Measurements from ENCODE around the gene DCP2.
A peak's percentile ranks its signal among the peaks of the same experiment; 100 is the strongest.

Gene DCP2

DNA sequence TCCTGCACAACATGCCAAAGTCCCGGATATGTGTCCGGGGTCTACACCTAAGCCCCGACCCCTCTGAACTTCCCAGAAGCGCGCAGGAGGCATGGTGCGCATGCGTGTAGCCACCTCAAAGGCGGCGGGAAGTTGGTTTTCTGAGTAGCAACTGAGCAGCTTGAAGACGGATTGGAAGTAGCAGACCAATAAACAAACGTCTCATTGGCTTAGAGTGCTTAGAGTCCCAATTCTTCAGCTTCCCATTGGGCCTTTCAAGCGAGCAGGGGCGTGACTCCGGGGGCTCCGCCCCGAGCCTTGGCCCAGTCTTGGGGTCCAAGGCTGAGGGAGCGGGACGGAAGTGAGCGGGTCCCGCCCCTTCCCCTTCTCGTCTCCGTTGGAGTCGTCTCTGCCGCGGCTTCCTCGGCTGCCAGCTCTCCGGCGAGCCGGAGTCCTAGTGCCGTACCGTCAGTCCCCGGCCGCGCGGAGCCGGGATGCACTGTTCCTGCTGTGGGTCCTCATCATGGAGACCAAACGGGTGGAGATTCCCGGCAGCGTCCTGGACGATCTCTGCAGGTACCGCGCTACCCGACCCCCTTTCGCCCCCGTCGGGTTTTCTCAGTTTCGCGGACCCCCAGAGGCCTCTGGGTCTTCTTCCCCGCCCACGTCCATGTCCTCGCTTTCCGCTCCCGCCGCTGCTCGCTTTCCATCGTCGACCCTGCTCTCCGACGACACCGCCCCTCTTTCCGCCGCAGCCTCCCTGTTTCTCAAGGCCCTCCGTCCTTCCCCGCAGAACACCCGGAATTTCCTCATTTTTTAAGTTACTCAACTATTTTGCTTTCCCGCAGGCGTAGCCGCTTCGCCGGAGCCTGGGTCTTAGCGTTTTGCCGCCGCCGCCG, at the start of gene DCP2:
Gene DCP2 (plus strand): TSS at position 367 of the 878 bp plus-strand sequence. CDS start 136 bp downstream, at position 503.
- FAIRE-seq (peak; percentile 95), DNase-seq (ENCODE audit: insufficient read length, low spot score) (peak; percentile 86)
- TF ChIP-seq POLR2A (IDR thresholded peaks at IDR 0.05; ENCODE audit: low read depth, low read length), result peak; percentile 92

DNA sequence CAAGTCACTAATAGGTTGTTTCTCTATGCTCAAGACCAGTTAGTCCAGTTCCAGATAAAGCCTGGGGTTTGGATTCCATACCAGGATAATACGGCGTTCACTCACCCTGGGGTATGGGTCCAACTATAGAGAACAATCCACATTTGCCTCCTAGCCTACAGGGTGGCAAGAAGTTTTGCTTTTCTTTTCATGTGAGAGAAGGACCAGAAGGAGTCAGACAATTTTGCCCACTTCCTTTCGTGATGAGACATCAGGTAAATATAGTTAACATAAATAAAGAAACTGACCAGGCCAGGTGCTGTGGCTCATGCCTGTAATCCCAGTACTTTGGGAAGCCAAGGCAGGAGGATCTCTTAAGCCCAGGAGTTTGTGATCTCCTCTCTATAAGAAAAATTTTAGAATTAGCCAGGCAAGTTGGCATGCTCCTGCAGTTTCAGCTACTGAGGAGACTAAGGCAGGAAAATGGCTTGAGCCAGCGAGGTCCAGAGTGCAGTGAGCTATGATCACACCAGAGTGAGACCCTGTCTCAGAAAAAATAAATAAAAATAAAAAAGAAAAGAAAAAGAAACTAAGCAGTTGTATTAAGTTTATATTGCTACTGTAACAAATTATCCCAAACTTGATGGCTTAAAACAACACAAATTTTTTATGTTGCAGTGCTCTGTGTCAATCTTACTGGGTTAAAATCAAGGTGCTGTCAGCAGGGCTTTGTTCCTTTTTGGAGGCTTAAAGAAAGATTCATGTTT, 47.1 kb upstream of the DCP2 start:
- no peak for TF ChIP-seq POLR2A (IDR thresholded peaks at IDR 0.05; ENCODE audit: low read depth, low read length)
- no peak for DNase-seq (ENCODE audit: insufficient read length, low spot score)
- FAIRE-seq, result no peak

DNA sequence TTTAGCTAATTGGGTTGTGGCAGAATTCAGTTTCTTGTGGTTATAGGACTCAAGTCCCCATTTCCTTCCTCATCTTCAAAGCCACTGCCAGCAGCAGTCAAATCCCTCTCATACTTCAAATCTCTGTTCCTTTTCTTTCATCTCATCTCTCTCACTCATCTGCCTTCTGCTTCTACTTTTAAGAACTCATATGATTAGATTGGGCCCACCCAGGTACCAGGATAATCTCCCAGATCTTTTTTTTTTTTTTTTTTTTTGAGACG, 46.6 kb upstream of the DCP2 start:
- no peak for DNase-seq (ENCODE audit: insufficient read length, low spot score)
- no peak for FAIRE-seq
- no peak for TF ChIP-seq POLR2A (IDR thresholded peaks at IDR 0.05; ENCODE audit: low read depth, low read length)

DNA sequence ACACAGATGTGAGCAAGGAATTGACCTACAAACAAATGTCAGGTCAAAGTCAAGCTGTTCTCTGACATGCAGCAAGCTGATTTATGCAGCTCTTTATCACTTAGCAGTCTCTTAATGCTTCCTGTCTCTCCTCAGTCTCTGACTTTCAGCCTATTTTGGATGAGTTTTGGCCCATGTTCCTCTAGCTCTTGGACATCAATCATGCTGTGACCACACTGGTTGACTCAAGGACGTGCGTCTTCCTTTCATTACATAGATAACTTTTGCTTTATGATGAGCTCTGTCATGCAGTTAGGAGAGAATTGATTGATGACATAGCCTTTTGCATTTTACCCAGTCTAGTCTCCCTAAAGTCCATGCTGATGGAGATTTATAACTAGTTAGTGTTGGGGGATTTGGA, 45.1 kb upstream of the DCP2 start:
- no peak for DNase-seq (ENCODE audit: insufficient read length, low spot score)
- TF ChIP-seq POLR2A (IDR thresholded peaks at IDR 0.05; ENCODE audit: low read depth, low read length), result no peak
- FAIRE-seq, result peak; percentile 78

DNA sequence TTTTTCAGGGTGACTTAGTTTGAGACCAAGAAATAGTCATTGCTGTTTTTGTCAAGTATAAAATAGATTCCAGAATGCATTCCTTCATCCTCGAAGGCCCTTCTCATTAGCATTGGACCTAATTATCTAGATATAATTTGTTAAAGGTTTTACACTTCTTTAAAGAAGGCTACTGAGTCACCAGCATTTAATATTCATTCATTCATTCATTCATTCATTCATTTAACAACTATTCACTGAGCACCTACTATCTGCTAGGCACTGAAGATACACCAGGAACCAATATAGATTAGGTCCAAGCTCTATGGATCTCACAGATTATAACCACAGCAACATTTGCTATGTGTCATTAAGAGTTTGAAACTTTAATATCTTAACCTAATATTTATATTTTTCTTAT, 43.5 kb upstream of the DCP2 start:
- no peak for TF ChIP-seq POLR2A (IDR thresholded peaks at IDR 0.05; ENCODE audit: low read depth, low read length)
- FAIRE-seq (no peak), DNase-seq (ENCODE audit: insufficient read length, low spot score) (no peak)

DNA sequence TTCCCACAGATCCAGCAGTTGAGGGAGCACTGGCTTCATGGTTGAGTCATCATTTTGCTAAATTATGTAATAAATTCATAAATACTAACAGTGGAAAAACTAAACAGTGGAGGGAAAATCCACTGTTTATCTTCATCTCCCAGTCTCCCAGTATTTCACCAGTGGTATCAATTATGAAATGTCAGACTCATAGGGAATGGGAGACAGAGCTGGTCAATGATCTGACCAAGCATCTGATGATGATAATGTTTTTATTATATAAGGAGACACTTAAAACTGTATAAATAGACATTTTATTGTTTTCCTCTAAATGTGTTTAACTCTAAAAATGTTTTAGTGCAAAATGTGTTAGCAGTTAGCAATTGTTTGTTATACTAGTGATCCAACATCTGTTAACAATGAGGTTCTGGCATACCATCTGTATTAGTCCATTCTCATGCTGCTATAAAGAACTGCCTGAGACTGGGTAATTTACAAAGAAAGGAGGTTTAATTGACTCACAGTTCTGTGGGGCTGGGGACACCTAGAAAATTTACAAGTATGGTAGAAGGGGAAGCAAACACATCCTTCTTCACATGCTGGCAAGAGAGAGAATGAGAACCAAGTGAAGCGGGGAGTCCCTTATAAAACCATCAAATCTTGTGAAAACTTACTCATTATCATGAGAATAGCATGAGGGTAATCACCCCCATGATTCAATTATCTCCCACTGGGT, 42.8 kb upstream of the DCP2 start:
- TF ChIP-seq POLR2A (IDR thresholded peaks at IDR 0.05; ENCODE audit: low read depth, low read length), result no peak
- FAIRE-seq (no peak), DNase-seq (ENCODE audit: insufficient read length, low spot score) (no peak)

DNA sequence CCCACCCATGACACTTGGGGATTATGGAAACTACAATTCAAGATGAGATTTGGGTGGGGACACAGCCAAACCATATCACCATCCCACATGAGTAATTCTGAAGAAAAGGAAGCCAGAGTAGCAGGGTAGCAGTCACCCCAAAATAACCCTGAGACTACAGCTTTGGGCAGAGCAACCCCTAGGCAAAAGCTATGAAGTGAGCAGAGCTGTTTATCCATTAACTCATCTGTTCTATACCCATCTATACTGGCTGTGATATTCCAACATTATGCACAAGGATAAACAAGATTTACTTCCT, 42.3 kb upstream of the DCP2 start:
- TF ChIP-seq POLR2A (IDR thresholded peaks at IDR 0.05; ENCODE audit: low read depth, low read length), result no peak
- FAIRE-seq (no peak), DNase-seq (ENCODE audit: insufficient read length, low spot score) (no peak)

DNA sequence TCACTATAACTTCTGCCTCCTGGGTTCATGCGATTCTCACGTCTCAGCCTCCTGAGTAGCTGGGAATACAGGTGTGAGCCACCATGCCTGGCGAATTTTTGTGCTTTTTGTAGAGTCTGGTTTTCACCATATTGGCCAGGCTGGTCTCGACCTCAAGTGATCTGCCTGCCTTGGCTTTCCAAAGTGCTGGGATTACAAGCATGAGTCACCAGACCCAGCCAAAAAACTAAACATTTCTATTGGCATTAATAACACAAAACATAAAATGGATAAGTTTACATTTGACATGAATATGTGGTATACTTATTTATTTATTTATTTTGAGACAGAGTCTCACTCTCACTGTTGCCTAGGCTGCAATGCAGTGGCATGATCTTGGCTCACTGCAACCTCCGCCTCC, 40.9 kb upstream of the DCP2 start:
- DNase-seq (ENCODE audit: insufficient read length, low spot score) (no peak), FAIRE-seq (no peak)
- no peak for TF ChIP-seq POLR2A (IDR thresholded peaks at IDR 0.05; ENCODE audit: low read depth, low read length)

DNA sequence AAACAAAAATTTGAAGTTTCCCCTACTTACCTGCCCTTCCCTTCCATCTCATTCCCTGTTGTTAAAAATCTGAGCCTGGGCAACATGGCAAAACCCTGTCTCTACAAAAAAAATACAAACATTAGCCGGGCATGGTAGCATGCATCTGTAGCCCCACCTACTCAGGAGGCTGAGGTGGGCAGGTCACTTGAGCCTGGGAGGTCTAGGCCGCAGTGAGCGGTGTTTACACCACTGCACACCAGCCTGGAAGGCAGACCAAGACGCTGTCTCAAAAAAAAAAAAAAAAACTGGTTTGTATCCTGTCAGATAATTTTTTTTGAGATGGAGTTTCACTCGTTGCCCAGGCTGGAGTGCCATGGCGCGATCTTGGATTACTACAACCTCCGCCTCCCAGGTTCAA, 38.3 kb upstream of the DCP2 start:
- DNase-seq (ENCODE audit: insufficient read length, low spot score) (no peak), FAIRE-seq (no peak)
- TF ChIP-seq POLR2A (IDR thresholded peaks at IDR 0.05; ENCODE audit: low read depth, low read length), result no peak

DNA sequence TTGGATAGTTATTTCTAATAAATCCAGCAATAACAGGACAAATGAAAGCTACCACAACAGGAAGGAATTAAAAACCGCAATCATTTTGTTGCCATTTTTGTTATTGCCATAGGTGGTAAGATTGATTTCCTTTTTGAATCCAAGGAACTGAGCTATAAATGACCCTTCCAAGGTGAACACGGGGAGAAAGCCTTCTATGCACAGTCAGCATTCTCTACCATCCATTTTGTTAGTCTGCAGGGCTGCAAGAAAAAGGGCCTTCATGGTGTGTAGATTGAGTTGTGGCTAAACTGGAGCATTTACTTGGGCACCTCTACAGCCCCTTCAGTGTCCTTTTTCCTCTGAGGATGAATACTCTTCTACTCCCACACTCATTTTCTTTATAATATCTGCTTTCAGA, 35.9 kb upstream of the DCP2 start:
- DNase-seq (ENCODE audit: insufficient read length, low spot score) (no peak), FAIRE-seq (no peak)
- TF ChIP-seq POLR2A (IDR thresholded peaks at IDR 0.05; ENCODE audit: low read depth, low read length), result no peak

DNA sequence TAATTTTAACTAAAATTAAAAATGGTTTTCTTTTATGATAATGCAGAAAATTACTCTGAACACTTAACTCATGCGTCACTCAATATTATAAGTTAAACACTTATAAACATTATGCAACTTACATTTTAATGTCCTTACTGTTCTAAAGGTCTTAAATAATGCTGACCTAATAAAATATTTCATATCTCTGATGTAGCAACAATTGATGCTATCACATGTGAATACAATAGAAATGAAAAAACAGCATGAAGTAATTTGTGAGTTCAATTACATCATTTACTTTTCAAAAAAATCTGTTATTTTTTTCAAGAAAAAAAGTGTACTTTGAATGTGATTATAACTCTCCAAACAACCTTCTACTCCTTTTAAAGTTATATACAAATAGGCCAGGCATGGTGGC, 28.1 kb upstream of the DCP2 start:
- no peak for TF ChIP-seq POLR2A (IDR thresholded peaks at IDR 0.05; ENCODE audit: low read depth, low read length)
- no peak for FAIRE-seq
- DNase-seq (ENCODE audit: insufficient read length, low spot score), result no peak

DNA sequence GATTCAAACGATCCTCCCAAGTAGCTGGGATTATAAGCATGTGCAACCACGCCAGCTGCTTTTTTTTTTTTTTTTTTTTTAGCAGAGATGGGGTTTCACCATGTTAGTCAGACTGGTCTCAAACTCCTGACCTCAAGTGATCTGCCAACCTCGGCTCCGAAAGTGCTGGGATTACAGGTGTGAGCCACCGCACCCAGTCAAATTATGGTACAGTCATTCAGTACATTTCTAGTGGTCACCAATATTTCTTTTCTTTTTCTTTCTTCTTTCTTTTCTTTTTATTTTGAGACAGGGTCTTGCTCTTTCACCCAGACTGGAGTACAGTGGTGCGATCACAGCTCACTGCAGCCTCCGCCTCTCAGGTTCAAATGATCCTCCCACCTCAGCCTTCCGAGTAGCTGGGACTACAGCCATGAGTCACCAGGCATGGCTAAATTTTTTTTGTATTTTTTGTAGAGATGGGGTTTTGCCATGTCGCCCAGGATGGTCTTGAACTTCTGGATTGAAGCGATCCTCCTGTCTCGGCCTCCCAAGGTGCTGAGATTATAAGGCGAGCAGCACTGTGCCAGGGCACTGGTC, 25.4 kb upstream of the DCP2 start:
- no peak for TF ChIP-seq POLR2A (IDR thresholded peaks at IDR 0.05; ENCODE audit: low read depth, low read length)
- no peak for FAIRE-seq

DNA sequence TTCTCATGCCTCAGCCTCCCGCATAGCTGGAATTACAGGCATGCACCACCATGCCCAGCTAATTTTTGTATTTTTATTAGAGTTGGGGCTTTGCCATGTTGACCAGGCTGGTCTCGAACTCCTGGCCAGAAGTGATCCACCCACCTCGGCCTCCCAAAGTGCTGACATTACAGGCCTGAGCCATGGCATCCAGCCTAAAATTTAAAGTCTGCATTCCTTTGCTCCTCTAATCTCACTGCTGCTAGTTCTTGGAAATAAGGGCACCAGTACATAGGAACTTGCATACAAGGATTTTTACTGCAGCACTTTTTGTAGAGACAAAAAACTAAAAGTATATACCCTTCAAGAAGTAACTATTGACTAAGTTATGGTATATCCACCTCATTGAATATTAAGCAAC, 20.0 kb upstream of the DCP2 start:
- DNase-seq (ENCODE audit: insufficient read length, low spot score) (no peak), FAIRE-seq (no peak)
- TF ChIP-seq POLR2A (IDR thresholded peaks at IDR 0.05; ENCODE audit: low read depth, low read length), result no peak

More for the DNA sequence above, 25.4 kb upstream of the DCP2 start:
- no peak for DNase-seq (ENCODE audit: insufficient read length, low spot score)
